NCI-H526 (cell line): ENCODE measurements around the gene TNNC2.
"Not testable (repeated sequence)": the region's sequence is repeated elsewhere in the genome, so short reads cannot be mapped to it uniquely, and the experiment has no call there.

Experiments
- DNase-seq, 2 experiments: peaks; one replicate each; lab custom pipeline; 2025; lab: John Stamatoyannopoulos, UW

Gene TNNC2

DNA sequence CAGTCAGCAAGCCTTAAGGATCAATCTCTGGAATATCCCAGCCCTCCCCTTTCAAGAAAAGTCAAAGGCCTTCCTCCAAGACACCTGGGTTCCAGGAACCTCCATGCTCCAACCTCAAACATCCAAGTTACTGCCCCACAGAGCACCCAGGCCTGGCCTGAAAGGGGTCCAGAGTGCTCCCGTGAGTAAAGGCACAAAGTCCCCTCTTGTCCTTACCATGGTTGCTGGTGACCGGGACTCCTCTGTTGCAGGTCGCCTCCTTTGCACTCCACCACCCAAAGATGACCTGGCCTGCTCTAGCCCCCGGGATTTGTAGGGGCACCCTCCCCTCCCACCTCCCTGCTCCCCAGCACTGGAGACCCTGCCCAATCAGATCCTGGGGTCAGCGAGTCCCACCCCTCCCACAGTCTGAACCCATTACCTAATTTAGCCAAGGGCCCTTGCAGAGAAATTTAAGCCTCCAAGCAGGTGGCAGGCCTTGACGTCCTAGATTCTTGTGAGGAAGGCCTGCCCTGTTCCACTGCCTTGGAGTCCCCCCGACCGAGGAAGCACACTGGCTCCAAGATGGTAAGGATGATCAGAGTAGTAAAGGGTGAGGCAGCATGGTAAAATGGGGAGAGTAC is at the start of gene TNNC2:
Gene TNNC2, minus strand, starts transcription at position 283 of the 623 bp plus-strand sequence. Its CDS starts 64 bp downstream, at position 219.
- no peak for DNase-seq

DNA sequence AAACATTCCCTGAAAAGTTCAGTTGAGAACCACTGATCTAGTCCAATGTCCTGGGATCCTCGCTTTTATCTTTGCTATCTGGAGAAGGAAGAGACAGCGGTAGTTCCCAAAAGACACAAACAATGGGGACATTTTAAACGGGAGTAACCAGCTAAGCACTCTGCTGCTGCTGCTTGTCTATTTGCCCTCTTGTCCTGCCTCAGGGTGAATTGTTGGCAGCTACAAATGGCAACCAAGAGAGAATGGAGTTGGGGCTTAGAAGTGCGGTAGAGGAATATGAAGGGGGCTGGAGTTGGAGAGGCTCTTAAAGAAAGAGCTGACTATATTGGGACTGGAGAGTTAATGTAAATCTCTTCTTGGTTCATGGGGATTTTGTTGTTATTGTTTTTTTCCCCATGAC is 47.5 kb upstream of the TNNC2 start:
- no peak for DNase-seq

DNA sequence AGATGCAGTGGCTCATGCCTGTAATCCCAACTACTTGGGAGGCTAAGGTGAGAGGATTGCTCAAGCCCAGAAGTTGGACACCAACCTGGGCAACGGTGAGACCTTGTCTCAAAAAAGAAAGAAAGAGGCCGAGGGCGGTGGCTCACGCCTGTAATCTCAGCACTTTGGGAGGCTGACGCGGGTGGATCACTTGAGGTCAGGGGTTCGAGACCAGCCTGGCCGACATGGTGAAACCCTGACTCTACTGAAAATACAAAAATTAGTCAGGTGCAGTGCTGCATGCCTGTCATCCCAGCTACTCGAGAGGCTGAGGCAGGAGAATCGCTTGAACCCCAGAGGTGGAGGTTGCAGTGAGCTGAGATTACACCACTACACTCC is 47.0 kb upstream of the TNNC2 start:
- DNase-seq, result not testable (repeated sequence)

DNA sequence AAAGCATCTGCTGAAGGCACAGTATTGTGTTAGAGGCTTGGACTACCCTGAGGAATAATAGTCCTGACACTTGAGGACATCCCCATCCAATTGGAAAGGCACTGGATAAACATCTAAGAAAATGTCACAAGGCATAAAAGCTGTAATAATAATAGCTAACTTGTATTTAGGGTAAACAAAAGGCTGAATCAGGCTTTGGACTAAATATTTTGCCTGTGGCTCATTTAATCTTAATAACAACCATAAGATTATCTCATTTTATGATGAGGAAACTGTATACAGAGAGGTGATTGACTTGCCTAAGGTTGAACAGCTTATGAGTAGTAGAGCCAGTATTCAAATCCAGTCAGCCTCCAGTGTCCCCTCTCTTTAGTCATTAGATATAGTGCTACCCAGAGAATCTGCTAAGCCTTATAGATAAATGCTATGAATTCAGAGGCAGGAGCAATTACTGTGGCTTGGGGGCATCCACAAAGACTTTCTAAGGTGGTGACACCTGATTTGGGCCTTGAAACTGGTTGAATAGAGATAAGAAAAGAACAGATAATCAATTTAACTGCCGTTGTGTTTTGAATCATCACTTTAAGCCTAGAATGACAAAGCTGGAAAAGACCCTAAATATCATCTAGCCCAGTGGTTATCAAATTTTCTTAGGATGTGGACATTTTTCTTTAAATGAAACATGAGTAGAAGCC is 46.4 kb upstream of the TNNC2 start:
- DNase-seq, result no peak

DNA sequence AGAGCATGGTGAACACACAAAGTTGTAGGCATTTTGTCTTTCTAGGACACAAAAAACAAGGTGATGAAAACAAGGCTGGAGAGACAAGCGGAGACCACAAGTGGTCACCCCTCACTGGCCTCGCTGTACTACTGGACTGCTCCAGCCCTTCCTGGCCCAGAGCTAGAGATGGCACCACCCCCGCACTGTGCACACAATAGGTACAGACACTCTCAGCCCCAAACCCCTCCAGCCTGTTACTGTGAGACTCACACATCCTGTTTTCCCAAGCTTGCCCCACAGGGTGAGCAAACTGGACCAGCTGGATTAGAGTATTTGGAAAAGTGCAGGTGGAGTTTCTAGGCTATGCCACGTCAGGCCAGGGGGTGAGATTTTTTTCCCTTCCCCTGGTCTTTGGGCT is 45.5 kb upstream of the TNNC2 start:
- DNase-seq, result no peak

DNA sequence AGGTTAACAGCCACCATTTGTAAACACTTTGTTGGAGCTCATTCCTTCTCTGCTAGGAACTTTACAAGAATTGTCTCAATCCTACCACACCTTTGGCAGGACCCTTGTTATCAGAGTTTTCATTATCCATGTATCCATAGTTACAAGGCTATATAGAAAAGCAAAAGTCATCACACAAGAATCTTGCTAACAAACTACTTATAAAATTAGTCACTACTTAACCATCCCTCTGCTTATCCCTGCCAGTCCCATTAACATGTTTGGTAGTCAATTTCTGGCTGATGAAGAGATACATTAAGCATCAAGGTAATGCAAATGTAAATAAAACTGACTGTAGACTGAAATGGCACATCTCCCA is 40.7 kb upstream of the TNNC2 start:
- DNase-seq, result no peak

DNA sequence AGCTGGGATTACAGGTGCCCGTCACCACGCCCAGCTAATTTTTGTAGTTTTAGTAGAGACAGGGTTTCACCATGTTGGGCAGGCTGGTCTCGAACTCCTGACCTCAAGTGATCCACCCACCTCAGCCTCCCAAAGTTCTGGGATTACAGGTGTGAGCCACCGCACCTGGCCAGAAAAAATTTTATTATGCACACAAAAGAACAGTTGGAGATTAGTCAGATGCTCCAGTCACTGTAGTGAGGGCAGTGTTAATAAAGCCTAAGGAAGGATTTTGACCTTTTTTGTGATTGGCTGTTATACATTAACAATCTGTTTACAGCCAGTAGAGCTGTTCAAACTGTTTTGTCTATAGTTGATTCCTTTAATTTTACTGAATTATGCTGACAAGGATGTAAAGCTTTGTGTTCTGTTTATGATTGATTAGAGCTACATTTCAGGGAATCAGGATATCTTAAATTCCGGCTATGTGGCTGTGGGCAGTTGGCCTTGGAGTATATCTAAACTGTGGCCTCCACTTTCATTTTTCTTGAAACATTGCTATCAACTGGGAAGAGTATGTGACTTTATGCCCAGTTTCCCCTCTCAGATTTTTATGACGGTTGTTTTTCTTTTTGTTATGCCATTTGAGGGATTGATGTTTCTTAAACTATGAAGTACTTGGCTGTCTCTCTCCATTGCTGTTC is 40.2 kb upstream of the TNNC2 start:
- DNase-seq, result no peak

DNA sequence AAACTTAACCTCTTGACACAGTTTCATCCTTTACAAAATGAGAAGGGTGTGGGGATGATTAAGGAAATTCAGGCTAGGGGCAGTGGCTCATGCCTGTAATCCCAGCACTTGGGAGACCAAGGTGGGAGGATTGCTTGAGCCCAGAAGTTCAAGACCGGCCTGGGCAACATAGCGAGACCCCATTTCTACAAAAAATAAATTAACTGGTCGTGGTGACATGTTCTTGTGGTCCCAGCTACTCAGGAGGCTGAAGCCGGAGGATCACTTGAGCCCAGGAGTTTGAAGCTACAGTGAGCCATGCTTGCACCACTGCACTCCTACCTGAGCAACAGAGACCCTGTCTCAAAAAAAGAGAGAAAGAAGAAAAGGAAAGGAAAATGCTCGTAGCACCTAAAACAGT is 39.3 kb upstream of the TNNC2 start:
- DNase-seq, result no peak

DNA sequence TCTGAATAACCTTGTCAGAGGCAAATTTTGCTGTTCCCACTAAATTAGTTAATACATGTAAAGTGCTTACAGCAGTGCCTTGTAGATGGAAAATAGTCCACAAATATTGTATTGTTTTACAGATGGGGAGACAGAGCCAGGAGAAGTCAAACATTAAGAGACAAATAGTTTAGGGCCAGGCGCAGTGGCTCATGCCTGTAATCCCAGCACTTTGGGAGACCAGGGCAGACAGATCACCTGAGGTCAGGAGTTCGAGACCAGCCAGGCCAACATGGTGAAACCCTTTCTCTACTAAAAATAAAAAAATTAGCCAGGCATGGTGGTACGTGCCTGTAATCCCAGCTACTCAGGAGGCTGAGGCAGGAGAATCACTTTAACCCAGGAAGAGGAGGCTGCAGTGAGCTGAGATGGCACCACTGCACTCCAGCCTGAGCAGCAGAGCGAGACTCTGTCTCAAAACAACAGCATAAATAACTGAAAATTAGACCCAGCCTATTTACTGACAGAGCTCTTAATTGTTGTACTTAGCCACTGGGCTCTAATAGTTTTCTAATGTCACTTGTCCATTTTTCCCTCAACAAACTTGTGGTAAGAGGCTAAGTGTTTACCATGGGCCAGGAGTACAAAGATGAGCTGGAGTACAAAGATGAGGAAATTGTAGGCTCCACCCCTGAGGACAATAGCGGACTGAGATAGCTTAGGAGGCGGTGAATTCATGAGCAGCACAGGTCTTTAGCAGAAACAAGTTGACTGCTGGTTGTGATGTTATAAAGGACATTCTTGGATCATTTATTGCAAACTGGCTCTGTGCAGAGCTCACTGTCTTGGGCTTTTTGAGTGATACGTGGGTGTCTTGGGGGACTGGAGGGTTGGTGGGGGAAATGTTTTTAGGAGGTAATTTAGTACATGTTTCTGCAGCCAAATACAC is 36.7 kb upstream of the TNNC2 start:
- DNase-seq, result no peak

DNA sequence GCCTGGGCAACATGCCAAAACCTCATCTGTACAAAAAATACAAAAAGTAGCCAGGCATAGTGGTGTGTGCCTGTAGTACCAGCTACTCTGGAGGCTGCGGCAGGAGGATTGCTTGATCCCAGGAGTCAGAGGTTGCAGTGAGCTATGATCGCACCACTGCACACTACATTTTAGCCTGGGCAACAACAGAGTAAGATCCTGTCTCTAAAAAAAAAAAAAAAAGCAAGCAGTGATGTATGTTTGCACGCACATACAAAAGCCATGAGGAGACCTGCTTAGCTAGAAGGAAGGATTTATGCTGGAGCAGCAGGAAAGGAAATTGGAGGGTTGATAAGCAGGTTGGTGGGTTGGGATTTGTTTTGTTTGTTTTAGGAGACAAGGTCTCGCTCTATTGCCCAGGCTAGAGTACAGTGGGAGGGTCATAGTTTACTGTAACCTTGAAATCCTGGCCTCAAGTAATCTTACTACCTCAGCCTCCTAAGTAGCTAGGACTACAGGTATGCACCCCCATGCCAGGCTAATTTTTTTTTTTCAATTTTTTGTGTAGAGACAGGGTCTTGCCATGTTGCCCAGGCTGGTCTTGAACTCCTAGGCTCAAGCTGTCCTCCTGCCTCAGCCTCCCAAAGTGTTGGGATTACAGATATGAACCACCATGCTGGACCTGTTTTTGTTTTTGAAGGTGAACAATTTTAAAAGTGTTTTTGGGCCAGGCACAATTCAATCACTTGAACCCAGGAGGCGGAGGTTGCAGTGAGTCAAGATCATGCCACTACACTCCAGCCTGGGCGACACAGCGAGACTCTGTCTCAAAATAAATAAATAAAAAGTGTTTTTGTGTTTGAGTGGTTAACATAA is 34.3 kb upstream of the TNNC2 start:
- peak in 1 of 2 experiments; percentile 19 for DNase-seq

DNA sequence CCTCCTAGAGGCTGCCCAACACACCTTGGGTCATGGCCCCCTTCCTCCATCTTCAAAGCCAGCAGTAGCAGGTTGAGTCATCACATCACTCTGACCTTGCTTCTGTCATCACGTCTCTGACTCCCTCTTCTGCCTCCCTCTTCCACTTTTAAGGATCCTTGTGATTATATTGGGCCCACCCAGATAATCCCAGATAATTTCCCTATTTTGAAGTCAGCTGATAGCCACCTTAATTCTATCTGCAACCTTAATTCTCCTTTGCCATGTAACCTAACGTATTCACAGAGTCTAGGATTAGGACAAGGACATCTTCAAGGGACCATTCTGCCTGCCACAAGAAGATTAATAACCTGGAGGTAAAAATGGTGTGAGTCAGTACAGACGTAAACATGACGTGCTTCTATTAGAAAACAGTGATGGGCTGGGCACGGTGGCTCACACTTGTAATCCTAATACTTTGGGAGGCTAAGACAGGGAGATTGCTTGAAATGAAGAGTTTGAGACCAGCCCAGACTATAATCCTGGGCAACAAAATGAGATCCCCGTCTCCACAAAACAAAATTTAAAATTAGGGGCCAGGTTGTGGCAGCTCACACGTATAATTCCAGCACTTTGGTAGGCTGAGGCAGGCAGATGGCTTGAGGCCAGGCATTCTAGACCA is 33.6 kb upstream of the TNNC2 start:
- DNase-seq, result no peak

DNA sequence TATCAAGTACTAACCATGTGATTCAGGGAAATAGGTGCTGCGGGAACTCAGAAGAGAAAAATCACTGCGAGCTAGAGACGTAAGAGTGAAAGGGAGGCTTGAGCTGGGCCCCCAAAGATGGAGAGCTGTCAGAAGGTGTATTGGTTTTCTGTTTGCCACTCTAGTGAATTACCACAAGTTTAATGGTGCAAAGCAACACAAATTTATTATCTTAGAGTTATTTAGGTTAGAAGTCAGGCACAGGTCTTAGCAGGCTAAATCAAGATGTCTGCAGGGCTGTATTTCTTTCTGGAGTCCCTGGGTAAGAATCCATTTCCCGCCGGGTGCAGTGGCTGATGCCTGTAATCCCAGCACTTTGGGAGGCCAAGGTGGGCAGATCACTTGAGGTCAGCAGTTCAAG is 32.8 kb upstream of the TNNC2 start:
- no peak for DNase-seq

DNA sequence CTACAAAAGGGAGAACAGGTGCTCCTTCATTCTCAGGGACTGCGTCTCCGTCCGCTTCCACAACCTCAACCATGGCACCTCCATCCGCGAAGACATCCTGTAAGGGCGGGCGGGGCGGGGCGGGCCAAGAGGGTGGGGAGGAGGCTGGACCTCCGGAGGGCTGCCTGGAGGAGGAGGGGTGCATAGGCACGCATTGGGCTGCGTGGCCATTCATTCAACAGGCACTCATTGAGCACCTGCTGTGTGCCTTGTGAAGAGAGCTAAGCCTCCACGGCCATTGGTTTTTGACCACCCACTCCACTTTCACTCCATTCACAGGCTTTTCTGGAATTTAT is 30.7 kb upstream of the TNNC2 start:
- DNase-seq, result peak in 1 of 2 experiments; percentile 47

DNA sequence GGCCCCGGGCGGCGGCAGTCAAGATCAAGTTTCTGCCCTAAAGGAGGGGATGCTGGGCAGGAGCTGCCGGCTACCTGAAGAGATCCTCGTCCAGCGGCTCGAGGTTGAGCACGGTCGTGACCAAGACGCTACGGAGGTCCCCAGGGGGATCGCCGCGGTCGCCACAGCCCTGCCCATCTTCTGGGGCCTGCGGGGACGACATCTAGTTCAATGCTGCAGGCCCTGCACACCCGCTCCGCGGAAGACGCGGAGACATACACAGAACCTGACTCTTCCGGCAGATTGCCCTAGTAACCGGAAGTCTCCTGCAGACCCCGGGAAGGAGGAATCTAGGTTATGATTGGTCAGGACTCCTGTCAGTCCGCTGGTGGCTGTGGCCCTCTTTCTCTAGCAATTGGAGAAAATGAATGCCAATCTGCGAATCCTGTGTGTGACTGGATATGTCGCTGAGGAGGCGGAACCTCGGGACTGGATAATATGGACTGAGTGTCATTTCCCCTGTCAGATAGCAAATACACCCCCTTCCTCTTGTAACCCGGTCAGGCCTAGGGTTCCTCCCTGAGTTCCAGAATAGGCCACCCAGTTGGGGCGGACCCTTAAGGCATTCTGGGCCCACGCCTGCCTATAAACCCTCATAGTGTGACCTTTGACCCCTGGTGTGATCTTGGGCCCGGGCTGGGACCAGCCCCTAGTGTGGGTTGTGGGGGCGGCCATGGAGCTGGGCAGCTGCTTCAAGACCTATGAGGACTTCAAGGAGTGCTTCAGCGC is 30.2 kb upstream of the TNNC2 start, which contains the start of the genes ACOT8 and ZSWIM3:
Gene ACOT8, minus strand, starts transcription at position 279 of the 768 bp plus-strand sequence. Its CDS starts 77 bp downstream, at position 202.
Gene ZSWIM3, plus strand, starts transcription at position 501 of the 768 bp plus-strand sequence. Its CDS starts 212 bp downstream, at position 713.
- peak; percentile 100 for DNase-seq

DNA sequence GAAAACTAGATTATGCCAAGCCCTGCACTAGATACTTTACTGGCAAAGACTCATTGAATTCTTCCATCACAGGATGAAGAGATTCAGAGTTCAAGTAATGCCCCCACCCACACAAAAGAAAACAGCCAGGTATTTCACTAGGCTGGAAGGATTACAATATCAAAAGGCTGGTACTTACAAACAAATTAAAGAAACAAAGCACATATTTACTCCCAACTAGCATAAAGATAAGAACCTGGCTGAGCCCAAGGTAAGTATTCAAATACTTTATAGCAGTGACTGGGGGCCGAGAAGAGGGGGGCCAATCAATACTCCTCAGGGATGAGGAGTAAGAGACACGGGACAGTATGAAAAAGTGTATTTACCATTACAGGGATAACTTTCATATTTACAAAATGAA is 26.4 kb upstream of the TNNC2 start:
- DNase-seq, result no peak

DNA sequence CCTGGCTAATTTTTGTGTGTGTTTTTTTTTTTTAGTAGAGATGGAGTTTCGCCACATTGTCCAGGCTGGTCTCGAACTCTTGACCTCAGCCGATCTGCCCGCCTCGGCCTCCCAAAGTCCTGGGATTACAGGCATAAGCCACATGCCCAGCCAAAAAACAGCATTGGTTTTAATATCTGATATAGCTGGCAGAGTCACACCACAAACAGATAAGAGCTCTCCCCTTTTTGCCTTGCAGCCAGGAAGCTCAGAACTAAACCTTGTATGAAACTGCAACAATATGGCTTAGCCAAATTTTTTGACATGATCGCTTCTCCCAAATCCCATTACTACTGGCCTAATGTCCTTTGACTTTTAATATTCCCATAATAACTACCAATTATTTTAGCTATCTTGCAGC is 25.2 kb upstream of the TNNC2 start:
- DNase-seq, result no peak

DNA sequence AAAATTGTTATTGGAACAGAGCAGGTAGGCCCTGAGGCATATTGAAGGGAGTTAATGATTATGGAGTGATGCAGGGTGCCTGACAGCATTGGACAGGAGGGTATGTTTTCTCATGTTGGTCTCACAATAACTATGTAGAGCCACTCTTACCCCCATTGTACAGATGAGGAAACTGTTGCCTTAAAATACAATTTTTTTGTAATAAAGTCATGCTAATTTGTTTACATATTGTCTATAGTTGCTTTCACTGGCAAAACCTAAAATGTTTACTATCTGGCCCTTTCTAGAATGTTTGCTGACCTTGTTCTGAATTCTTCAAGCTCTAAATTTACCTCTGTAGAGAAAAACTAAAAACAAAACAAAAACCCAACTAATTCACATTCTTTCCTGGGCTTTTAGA is 24.4 kb upstream of the TNNC2 start:
- DNase-seq, result no peak

DNA sequence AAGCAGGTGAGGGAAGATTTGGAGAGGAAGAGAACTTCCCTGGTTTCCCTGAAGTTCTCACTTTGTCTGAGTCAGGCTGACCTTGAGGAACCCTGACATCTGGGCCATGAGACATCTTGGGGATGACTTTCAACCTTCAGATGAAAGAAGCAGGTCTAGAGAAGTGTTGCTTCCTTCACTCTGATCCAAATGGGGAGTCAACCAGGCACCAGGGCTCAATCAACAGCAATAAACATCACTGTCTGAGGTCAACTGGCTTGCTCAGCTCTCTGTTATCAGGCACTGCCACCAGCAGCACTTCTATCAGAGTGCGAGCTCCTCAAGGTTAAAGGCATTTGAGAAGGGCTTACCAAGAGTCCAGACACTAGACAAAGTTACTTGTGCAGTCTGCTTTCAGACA is 23.8 kb upstream of the TNNC2 start:
- no peak for DNase-seq

DNA sequence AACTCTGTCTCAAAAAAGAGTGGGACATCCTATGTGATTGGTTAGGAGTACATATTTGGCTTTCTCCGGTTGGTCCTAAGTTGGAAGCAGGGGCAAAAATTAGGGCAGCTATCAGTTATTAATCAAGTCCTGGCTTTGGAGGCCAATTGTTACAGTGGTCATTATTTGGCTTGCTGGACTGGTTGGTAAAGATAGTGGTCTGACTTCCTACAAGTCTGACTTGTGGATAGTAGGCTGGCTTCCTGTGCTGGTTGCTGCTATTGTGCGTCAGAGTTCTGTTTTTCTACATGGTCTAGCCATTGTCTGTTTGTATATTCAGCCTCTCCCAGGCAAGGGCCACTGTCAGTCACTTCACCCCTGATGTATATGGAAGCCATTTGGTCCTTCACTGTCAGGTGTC is 23.1 kb upstream of the TNNC2 start:
- DNase-seq, result no peak
